Effector CD4-positive, alpha-beta T cell (primary cell): Measurements from ENCODE around the gene MORN3.
"Not testable (repeated sequence)": the region's sequence is repeated elsewhere in the genome, so short reads cannot be mapped to it uniquely, and the experiment has no call there.

Experiments used
- DNase-seq: peaks from one replicate; pipeline ENCODE4 v3.0.0-alpha.2; 2020

The MORN3 gene

GRCh38 chr12:121637231-121637914 is 32.1 kb downstream of the MORN3 start:
- no peak for DNase-seq

GRCh38 chr12:121634836-121635235 is 34.6 kb downstream of the MORN3 start:
- DNase-seq, result no peak

DNA sequence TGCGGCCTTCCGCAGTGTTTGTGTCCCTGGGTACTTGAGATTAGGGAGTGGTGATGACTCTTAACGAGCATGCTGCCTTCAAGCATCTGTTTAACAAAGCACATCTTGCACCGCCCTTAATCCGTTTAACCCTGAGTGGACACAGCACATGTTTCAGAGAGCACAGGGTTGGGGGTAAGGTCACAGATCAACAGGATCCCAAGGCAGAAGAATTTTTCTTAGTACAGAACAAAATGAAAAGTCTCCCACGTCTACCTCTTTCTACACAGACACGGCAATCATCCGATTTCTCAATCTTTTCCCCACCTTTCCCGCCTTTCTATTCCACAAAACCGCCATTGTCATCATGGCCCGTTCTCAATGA is 35.6 kb downstream of the MORN3 start:
- DNase-seq, result not testable (repeated sequence)

DNA sequence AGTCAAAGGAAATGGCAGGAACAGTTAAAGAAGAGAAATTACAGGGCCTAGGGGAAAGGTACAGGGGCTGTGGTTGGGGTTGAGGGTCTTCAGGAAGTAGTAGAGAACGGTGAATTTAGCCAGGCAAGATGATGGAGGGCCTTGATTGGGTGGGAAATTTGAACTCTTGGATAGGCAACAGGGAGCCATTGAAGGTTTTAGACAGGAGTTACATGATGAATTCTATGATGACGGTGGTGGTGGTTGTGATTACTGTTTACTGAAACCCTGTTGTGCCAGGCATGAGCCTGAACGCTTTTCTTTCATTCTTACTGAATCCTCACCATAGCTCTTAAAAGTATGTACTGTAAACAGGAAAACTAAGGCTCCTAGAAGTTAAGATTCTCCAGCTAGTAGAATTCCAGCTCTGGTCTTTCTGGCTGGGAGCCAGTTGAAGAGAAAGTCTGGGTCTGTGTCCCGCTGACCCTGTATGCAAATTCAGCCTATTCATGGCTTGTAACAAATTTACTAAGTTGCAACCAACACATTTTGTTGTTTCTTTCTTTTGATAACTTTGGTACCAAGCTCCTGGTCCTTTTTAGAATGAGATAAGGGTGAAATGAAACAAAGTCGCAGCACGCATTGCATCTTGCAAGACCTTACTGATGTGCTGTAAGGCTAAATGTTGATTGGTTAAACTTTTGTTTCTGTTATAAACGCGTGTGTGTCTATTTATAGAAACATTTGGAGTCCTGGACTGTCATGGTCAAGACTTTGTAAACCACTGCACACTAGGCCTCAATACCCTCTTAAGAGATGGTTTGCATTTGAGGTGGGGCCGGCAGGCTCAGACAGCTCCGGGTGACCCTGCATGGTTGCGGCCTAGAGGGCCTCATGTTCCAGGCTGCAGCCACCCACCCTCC is 37.1 kb downstream of the MORN3 start:
- no peak for DNase-seq

GRCh38 chr12:121630791-121631355 is 38.6 kb downstream of the MORN3 start:
- DNase-seq, result no peak

DNA sequence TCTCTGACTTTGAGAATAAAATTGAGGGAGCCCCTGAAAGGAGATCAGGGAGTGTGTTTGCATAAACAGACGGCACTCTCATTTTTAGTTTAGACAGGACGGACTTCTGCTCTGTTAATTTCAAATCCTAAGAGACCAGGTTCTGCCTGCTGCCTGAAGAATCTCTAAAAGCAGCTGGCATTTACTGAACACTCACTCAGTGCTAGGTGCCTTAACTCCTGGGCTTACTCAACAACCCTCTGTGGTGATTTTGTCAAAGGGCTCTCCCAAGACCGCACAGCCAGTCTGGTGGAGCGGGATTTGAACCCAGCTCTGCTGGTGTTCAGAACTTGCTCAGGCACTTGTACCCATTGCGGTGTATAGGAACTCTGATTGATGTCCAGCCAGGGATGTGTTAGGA is 40.9 kb downstream of the MORN3 start:
- no peak for DNase-seq

- DNase-seq, result no peak
These were observed 41.4 kb downstream of the MORN3 start for GRCh38 chr12:121628037-121628436.

DNA sequence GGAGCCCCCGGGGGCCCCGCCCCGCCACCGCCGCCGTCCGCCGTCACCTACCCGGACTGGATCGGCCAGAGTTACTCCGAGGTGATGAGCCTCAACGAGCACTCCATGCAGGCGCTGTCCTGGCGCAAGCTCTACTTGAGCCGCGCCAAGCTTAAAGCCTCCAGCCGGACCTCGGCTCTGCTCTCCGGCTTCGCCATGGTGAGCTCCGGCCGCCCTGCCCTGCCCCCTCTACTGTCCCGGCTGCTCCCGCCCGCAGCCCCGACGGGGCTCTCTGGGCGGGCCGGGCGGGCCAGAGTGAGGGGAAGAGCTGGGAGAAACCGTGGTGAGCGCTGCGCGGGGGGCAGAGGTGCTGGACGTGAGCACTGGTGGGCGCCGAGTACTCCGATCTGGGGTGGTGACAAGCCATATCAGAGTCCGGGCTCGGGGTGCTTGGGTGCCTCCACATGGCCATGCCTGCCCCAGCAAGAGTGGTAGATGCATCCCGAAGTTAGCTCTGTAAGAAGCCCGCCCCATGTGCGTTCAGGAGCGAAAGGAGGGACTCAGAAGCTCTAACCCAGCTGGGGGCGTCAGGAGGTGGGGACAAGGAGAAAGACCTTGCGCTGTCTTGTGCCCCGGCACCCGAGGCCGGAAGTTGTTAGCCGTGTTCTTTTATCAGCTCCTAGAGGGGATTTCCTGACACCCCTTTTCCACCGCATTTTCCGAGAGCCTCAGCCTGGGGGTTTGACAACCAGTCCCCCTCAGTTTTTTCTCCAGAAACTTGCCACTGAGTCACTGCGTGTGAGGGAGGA is 42.4 kb downstream of the MORN3 start:
- DNase-seq, result peak; percentile 81

- peak; percentile 94 for DNase-seq
These were observed 43.2 kb downstream of the MORN3 start, which contains the start of gene ORAI1 for GRCh38 chr12:121626087-121626852. ORAI1 (plus strand) TSS chr12:121626530.

DNA sequence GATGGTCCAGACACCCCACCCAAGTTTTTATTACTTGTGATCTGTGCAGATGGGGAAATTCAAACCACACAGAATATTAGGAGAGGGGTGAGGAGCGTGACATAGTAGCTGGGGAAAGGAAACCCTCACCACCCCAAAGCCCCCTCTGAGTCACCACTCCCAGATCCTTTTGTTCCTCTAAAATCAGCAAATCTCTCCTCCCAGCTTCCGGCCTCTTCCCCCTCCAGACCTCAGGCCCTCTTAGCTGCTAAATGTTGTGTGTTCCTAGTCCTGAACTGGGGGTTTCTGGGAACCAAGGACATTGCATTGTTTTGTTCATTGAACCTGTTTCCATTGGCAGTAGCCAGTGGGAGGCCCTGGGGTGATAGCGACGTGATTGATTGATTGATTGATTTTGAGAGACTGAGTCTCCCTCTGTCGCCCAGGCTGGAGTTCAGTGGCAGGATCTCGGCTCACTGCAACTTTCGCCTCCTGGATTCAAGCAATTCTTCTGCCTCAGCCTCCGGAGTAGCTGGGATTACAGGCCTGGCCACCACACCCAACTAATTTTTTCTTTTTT is 49.0 kb downstream of the MORN3 start:
- no peak for DNase-seq

- no peak for DNase-seq
These were observed 50.7 kb downstream of the MORN3 start for GRCh38 chr12:121618659-121619233.

GRCh38 chr12:121614872-121615467 is 54.5 kb downstream of the MORN3 start:
- no peak for DNase-seq

- no peak for DNase-seq
These were observed 56.0 kb downstream of the MORN3 start for GRCh38 chr12:121613462-121613861.

DNA sequence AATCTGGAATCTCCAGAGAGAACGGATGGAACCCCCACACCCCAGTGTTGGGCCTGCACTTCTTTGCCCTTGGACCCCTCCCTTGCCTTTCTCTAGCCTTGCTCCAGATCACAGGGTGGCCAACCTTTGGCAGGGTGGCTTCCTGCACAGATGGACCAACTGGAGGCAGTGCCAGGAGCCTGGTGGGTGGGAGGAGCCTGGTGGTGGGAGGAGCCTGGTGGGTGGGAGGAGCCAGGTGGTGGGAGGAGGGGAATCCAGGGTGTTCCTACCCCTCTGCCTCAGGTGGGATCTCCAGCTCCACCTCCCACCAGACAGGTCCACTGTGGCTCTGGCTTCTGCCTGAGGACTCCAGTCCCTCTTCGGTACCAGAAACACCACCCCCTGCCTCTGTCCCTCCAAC is 58.1 kb downstream of the MORN3 start:
- no peak for DNase-seq

GRCh38 chr12:121610239-121611149 is 59.0 kb downstream of the MORN3 start:
- no peak for DNase-seq

GRCh38 chr12:121608301-121608700 is 61.2 kb downstream of the MORN3 start:
- DNase-seq, result no peak

DNA sequence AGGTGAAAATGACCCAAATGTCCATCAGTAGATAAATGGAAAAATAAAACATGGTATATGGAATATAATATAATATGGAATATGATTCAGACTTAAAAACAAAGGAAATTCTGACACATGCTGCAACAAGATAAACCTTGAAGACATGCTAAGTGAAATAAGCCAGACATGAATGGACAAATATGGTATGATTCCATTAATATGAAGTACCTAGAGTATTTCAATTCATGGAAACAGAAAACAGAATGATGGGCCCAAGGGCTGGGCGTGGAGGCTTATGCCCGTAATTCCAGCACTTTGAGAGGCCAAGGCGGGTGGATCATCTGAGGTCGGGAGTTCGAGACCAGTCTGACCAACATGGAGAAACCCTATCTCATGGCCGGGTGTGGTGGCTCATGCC is 65.9 kb downstream of the MORN3 start:
- DNase-seq, result no peak

GRCh38 chr12:121602766-121603165 is 66.7 kb downstream of the MORN3 start:
- no peak for DNase-seq

GRCh38 chr12:121600702-121601336 is 68.6 kb downstream of the MORN3 start:
- no peak for DNase-seq
